ENCODE measurements around the gene FERMT1.
"Not testable (repeated sequence)": the region's sequence is repeated elsewhere in the genome, so short reads cannot be mapped to it uniquely, and the experiment has no call there.

Gene FERMT1

GRCh38 chr20:6075428-6076219 is 47.2 kb downstream of the FERMT1 start:
- no peak overlapping the region for H3K27ac ChIP-seq
- H3K4me3 ChIP-seq, result no peak overlapping the region

- Histone ChIP-seq H3K27ac (no peak overlapping the region), H3K4me3 (no peak overlapping the region)
These were observed 48.0 kb downstream of the FERMT1 start for GRCh38 chr20:6074784-6075183.

GRCh38 chr20:6074145-6074561 is 48.7 kb downstream of the FERMT1 start:
- no peak overlapping the region for H3K27ac ChIP-seq
- no peak overlapping the region for H3K4me3 ChIP-seq

- Histone ChIP-seq H3K27ac (no peak overlapping the region), H3K4me3 (no peak overlapping the region)
These were observed 51.8 kb downstream of the FERMT1 start for GRCh38 chr20:6070829-6071695.

- Histone ChIP-seq H3K27ac (no peak overlapping the region), H3K4me3 (no peak overlapping the region)
These were observed 53.2 kb downstream of the FERMT1 start for GRCh38 chr20:6069669-6070068.

GRCh38 chr20:6067763-6068318 is 55.0 kb downstream of the FERMT1 start:
- no peak overlapping the region for H3K27ac ChIP-seq
- no peak overlapping the region for H3K4me3 ChIP-seq

GRCh38 chr20:6066582-6066981 is 56.2 kb downstream of the FERMT1 start:
- Histone ChIP-seq H3K27ac (no peak overlapping the region), H3K4me3 (no peak overlapping the region)

GRCh38 chr20:6061544-6061943 is 61.3 kb downstream of the FERMT1 start:
- H3K4me3 ChIP-seq, result no peak overlapping the region
- no peak overlapping the region for H3K27ac ChIP-seq

- Histone ChIP-seq H3K27ac (no peak overlapping the region), H3K4me3 (no peak overlapping the region)
These were observed 62.6 kb downstream of the FERMT1 start for GRCh38 chr20:6060213-6060612.

GRCh38 chr20:6058684-6059295 is 64.0 kb downstream of the FERMT1 start:
- H3K27ac ChIP-seq, result no peak overlapping the region
- no peak overlapping the region for H3K4me3 ChIP-seq

GRCh38 chr20:6057691-6058090 is 65.1 kb downstream of the FERMT1 start:
- no peak overlapping the region for H3K27ac ChIP-seq
- H3K4me3 ChIP-seq, result no peak overlapping the region

GRCh38 chr20:6057139-6057538 is 65.7 kb downstream of the FERMT1 start:
- H3K27ac ChIP-seq, result no peak overlapping the region
- H3K4me3 ChIP-seq, result no peak overlapping the region

- Histone ChIP-seq H3K4me3 (no peak overlapping the region), H3K27ac (no peak overlapping the region)
These were observed 66.8 kb downstream of the FERMT1 start for GRCh38 chr20:6055981-6056569.

- H3K27ac ChIP-seq, result no peak overlapping the region
These were observed 67.6 kb downstream of the FERMT1 start for GRCh38 chr20:6055161-6055783.

GRCh38 chr20:6054689-6055051 is 68.2 kb downstream of the FERMT1 start:
- not testable (repeated sequence) for H3K27ac ChIP-seq

More at GRCh38 chr20:6055161-6055783, 67.6 kb downstream of the FERMT1 start:
- H3K4me3 ChIP-seq, result no peak overlapping the region

GRCh38 chr20:6053776-6054688 is 68.8 kb downstream of the FERMT1 start, which contains the start of gene LRRN4:
Gene LRRN4 (minus strand): TSS chr20:6054060. CDS start chr20:6052799, 1,261 bp downstream.
- Histone ChIP-seq H3K4me3 (no peak within 1 kb of the TSS), H3K27ac (no peak within 1 kb of the TSS)

More at GRCh38 chr20:6054689-6055051, 68.2 kb downstream of the FERMT1 start:
- H3K4me3 ChIP-seq, result not testable (repeated sequence)

- Histone ChIP-seq H3K4me3 (no peak overlapping the region), H3K27ac (no peak overlapping the region)
These were observed 69.6 kb downstream of the FERMT1 start for GRCh38 chr20:6053064-6053775.

- Histone ChIP-seq H3K27ac (no peak overlapping the region), H3K4me3 (peak overlapping the region in 1 of 7 experiments; percentile 22)
These were observed 71.3 kb downstream of the FERMT1 start for GRCh38 chr20:6051505-6051904.

All from skin epidermis (tissue), 12 donors.